ENCODE results near the gene RBMS3.

The RBMS3 gene

GRCh38 chr3:29291982-29292363 is 11.1 kb downstream of the RBMS3 start:
- Histone ChIP-seq H3K9me3 (ENCODE audit: control extremely low read depth in 1 of 5, control insufficient read depth in 4 of 5, insufficient read depth in 2 of 5, low read depth in 1 of 5, low read length in 4 of 5) (no peaks in the 10 kb centered on the region), H3K4me1 (ENCODE audit: control extremely low read depth in 1 of 4, control insufficient read depth in 4 of 4, insufficient read depth in 4 of 4, low read length in 3 of 4) (no peaks in the 10 kb centered on the region), H3K4me3 (ENCODE audit: control insufficient read depth in 1 of 7, extremely low read depth in 1 of 7, insufficient read depth in 4 of 7, low read depth in 2 of 7, low read length in 6 of 7) (no peak overlapping the region), H3K36me3 (ENCODE audit: control insufficient read depth in 4 of 4, insufficient read depth in 4 of 4, low read length in 3 of 4) (no peaks in the 10 kb centered on the region), H3K27me3 (replicated peaks in 2 of 5; ENCODE audit: control insufficient read depth in 4 of 5, insufficient read depth in 5 of 5, low read length in 4 of 5) (peaks cover 0 to 2% (median 0%) of the 10 kb centered on the region in 5 experiments), H3K27ac (ENCODE audit: insufficient read depth in 1 of 2, low read depth in 1 of 2, low read length in 2 of 2, poor library complexity in 1 of 2, severe bottlenecking in 2 of 2) (no peak overlapping the region)
- no peak for DNase-seq
- POLR2A ChIA-PET, result no interaction called here
- WGBS (ENCODE audit: insufficient coverage), result 100% methylated on average over 2 of the region's 3 CpGs
- CTCF ChIA-PET, result no interaction called here

DNA sequence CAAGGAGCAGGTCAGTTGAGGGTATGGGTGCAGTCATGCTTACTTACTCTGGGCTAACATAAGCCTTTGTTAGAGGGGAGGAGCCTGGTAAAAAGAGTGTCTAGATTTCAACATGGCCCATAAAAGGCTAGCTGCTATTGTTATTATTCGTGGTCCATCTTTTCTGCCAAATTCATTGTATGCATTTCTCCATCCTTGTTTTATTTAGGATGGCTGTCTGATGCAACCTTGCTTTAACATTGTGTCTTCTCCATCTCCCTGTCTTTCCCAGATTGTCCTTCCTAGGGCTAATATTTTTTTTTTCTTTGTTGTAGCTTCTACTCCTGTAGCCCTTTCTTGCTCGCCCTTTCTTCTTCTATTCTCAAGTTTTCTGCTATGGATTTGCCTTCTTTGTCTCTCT is 12.6 kb downstream of the RBMS3 start:
- H3K36me3 ChIP-seq (ENCODE audit: control insufficient read depth in 4 of 4, insufficient read depth in 4 of 4, low read length in 3 of 4), result no peaks in the 10 kb centered on the region
- CTCF ChIA-PET, result no interaction called here
- POLR2A ChIA-PET, result no interaction called here
- H3K4me3 ChIP-seq (ENCODE audit: control insufficient read depth in 1 of 7, extremely low read depth in 1 of 7, insufficient read depth in 4 of 7, low read depth in 2 of 7, low read length in 6 of 7), result no peak overlapping the region
- H3K27me3 ChIP-seq (replicated peaks in 2 of 5; ENCODE audit: control insufficient read depth in 4 of 5, insufficient read depth in 5 of 5, low read length in 4 of 5), result no peaks in the 10 kb centered on the region
- DNase-seq, result no peak
- H3K9me3 ChIP-seq (ENCODE audit: control extremely low read depth in 1 of 5, control insufficient read depth in 4 of 5, insufficient read depth in 2 of 5, low read depth in 1 of 5, low read length in 4 of 5), result no peaks in the 10 kb centered on the region
- no peaks in the 10 kb centered on the region for H3K4me1 ChIP-seq (ENCODE audit: control extremely low read depth in 1 of 4, control insufficient read depth in 4 of 4, insufficient read depth in 4 of 4, low read length in 3 of 4)
- no peak overlapping the region for H3K27ac ChIP-seq (ENCODE audit: insufficient read depth in 1 of 2, low read depth in 1 of 2, low read length in 2 of 2, poor library complexity in 1 of 2, severe bottlenecking in 2 of 2)
- WGBS (ENCODE audit: insufficient coverage), result 50% methylated on average over 2 of the region's 2 CpGs

DNA sequence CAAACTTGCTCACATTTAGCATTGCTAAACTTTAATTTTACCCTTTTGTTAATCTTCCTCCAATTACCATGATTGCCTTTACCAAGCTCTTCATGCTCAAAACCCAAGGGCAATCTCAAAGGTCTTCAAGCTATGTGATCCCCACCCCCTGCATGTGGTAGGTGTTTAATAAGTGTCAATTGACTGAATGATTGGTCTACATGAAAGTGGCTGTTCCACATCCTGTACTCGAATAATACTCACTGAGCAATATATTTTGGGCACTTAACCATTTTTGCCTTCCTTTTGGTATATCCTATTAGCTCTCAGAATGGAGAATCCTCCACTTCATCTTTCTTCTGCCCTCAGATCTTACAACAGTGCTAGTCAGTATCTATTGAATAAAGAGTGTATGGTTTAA is 17.1 kb downstream of the RBMS3 start:
- no peak for DNase-seq
- POLR2A ChIA-PET, result no interaction called here
- no peaks in the 10 kb centered on the region for H3K27me3 ChIP-seq (replicated peaks in 2 of 5; ENCODE audit: control insufficient read depth in 4 of 5, insufficient read depth in 5 of 5, low read length in 4 of 5)

DNA sequence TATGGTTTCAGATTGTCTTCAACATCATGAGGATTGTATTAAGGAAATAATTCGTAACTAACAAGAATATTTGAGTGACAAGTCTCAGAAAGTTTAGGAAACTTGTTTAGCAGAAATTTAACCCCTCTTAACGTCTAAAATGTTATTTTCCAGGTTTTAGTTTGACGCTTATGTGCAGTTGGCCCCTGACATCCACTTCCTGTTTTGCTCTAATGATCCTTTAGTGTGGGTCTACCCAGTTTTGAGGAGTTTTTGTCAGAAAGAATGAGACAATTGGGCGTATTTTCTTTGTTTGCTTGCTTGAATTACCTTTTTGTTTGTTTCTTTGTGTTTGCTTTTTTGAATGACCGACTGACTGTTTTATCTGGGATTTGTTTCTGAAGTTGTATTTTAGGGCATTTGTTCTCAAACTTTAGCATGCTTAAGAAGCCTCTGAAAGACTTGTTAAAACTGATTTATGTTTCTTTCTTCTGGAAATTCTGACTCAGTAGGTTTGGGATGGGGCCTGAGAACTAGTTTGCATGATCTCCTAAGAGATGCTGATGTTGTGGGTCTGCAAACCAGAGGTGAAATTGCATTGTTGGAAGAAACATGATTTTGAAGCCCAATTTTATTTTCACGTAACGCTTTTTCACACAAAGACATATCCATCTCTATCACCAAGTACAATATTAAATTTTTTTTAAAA is 20.6 kb downstream of the RBMS3 start:
- Histone ChIP-seq H3K9me3 (ENCODE audit: control extremely low read depth in 1 of 5, control insufficient read depth in 4 of 5, insufficient read depth in 2 of 5, low read depth in 1 of 5, low read length in 4 of 5) (no peaks in the 10 kb centered on the region), H3K4me1 (ENCODE audit: control extremely low read depth in 1 of 4, control insufficient read depth in 4 of 4, insufficient read depth in 4 of 4, low read length in 3 of 4) (peaks cover 0 to 2% (median 0%) of the 10 kb centered on the region in 4 experiments), H3K27me3 (replicated peaks in 2 of 5; ENCODE audit: control insufficient read depth in 4 of 5, insufficient read depth in 5 of 5, low read length in 4 of 5) (no peaks in the 10 kb centered on the region), H3K4me3 (ENCODE audit: control insufficient read depth in 1 of 7, extremely low read depth in 1 of 7, insufficient read depth in 4 of 7, low read depth in 2 of 7, low read length in 6 of 7) (no peak overlapping the region), H3K36me3 (ENCODE audit: control insufficient read depth in 4 of 4, insufficient read depth in 4 of 4, low read length in 3 of 4) (no peaks in the 10 kb centered on the region), H3K27ac (ENCODE audit: insufficient read depth in 1 of 2, low read depth in 1 of 2, low read length in 2 of 2, poor library complexity in 1 of 2, severe bottlenecking in 2 of 2) (no peak overlapping the region)
- DNase-seq, result peak in 1 of 3 donors; percentile 18
- WGBS (ENCODE audit: insufficient coverage), result 59% methylated on average over 4 of the region's 7 CpGs
- ChIA-PET CTCF (no interaction called here), POLR2A (no interaction called here)

More for the DNA sequence above, 17.1 kb downstream of the RBMS3 start:
- Histone ChIP-seq H3K4me3 (ENCODE audit: control insufficient read depth in 1 of 7, extremely low read depth in 1 of 7, insufficient read depth in 4 of 7, low read depth in 2 of 7, low read length in 6 of 7) (no peak overlapping the region), H3K9me3 (ENCODE audit: control extremely low read depth in 1 of 5, control insufficient read depth in 4 of 5, insufficient read depth in 2 of 5, low read depth in 1 of 5, low read length in 4 of 5) (no peaks in the 10 kb centered on the region), H3K27ac (ENCODE audit: insufficient read depth in 1 of 2, low read depth in 1 of 2, low read length in 2 of 2, poor library complexity in 1 of 2, severe bottlenecking in 2 of 2) (no peak overlapping the region), H3K36me3 (ENCODE audit: control insufficient read depth in 4 of 4, insufficient read depth in 4 of 4, low read length in 3 of 4) (no peaks in the 10 kb centered on the region), H3K4me1 (ENCODE audit: control extremely low read depth in 1 of 4, control insufficient read depth in 4 of 4, insufficient read depth in 4 of 4, low read length in 3 of 4) (peaks cover 0 to 2% (median 0%) of the 10 kb centered on the region in 4 experiments)
- WGBS (ENCODE audit: insufficient coverage), result no CpG with 5 or more reads among the region's 1 CpG
- CTCF ChIA-PET, result no interaction called here

DNA sequence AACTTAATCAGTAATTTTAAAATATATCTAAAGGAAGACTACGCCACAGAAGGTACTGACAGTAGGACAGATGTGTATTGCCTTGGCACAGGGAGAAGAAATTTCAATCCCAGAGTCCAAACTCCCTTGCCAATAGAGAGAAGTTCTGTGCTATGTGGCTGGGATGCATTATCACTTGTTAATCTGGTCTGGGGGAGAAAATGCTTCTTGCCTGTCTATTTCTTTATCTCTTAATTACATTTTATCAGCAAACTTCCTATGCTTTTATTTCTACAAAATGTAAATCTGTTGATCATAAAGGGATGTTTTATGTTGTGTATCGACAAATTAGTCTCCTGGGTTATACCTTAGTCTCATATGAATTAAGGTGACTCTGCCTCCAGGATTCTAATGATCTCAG is 21.7 kb downstream of the RBMS3 start:
- H3K4me3 ChIP-seq (ENCODE audit: control insufficient read depth in 1 of 7, extremely low read depth in 1 of 7, insufficient read depth in 4 of 7, low read depth in 2 of 7, low read length in 6 of 7), result no peak overlapping the region
- H3K36me3 ChIP-seq (ENCODE audit: control insufficient read depth in 4 of 4, insufficient read depth in 4 of 4, low read length in 3 of 4), result no peaks in the 10 kb centered on the region
- H3K9me3 ChIP-seq (ENCODE audit: control extremely low read depth in 1 of 5, control insufficient read depth in 4 of 5, insufficient read depth in 2 of 5, low read depth in 1 of 5, low read length in 4 of 5), result no peaks in the 10 kb centered on the region
- WGBS (ENCODE audit: insufficient coverage), result 100% methylated on average over 2 of the region's 2 CpGs
- ChIA-PET CTCF (no interaction called here), POLR2A (interaction anchor here (0.6 kb wide), 1 partner anchor 397 kb away, joined by 4 read pairs; no protein-coding TSS in a partner anchor)
- peaks cover 0 to 2% (median 0%) of the 10 kb centered on the region in 4 experiments for H3K4me1 ChIP-seq (ENCODE audit: control extremely low read depth in 1 of 4, control insufficient read depth in 4 of 4, insufficient read depth in 4 of 4, low read length in 3 of 4)
- H3K27ac ChIP-seq (ENCODE audit: insufficient read depth in 1 of 2, low read depth in 1 of 2, low read length in 2 of 2, poor library complexity in 1 of 2, severe bottlenecking in 2 of 2), result no peak overlapping the region
- DNase-seq, result no peak
- H3K27me3 ChIP-seq (replicated peaks in 2 of 5; ENCODE audit: control insufficient read depth in 4 of 5, insufficient read depth in 5 of 5, low read length in 4 of 5), result no peaks in the 10 kb centered on the region

DNA sequence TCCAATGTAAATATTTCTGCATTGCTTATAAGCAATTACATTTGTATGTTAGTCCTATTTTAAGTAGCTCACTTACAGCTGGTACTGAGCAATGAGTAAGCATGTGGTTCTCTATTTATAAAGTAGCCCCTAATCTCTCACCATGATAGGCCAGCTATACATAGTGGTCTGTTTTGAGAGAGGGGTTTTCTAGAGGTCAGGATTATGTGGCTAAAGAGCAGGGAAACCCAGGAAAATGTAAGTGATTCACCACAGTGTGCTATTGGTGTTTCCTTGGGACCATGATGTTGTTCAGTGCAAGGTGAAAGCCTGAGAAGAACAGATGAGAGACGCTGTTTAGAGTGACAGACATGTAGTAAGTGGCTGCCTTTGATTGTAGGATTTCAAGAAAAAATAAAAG is 26.4 kb downstream of the RBMS3 start:
- no peak overlapping the region for H3K27ac ChIP-seq (ENCODE audit: insufficient read depth in 1 of 2, low read depth in 1 of 2, low read length in 2 of 2, poor library complexity in 1 of 2, severe bottlenecking in 2 of 2)
- H3K9me3 ChIP-seq (ENCODE audit: control extremely low read depth in 1 of 5, control insufficient read depth in 4 of 5, insufficient read depth in 2 of 5, low read depth in 1 of 5, low read length in 4 of 5), result no peaks in the 10 kb centered on the region
- no peak for DNase-seq
- POLR2A ChIA-PET, result no interaction called here
- H3K36me3 ChIP-seq (ENCODE audit: control insufficient read depth in 4 of 4, insufficient read depth in 4 of 4, low read length in 3 of 4), result no peaks in the 10 kb centered on the region
- H3K4me1 ChIP-seq (ENCODE audit: control extremely low read depth in 1 of 4, control insufficient read depth in 4 of 4, insufficient read depth in 4 of 4, low read length in 3 of 4), result no peaks in the 10 kb centered on the region
- no peak overlapping the region for H3K4me3 ChIP-seq (ENCODE audit: control insufficient read depth in 1 of 7, extremely low read depth in 1 of 7, insufficient read depth in 4 of 7, low read depth in 2 of 7, low read length in 6 of 7)
- H3K27me3 ChIP-seq (replicated peaks in 2 of 5; ENCODE audit: control insufficient read depth in 4 of 5, insufficient read depth in 5 of 5, low read length in 4 of 5), result no peaks in the 10 kb centered on the region
- CTCF ChIA-PET, result no interaction called here
- 100% methylated on average over 1 of the region's 1 CpG for WGBS (ENCODE audit: insufficient coverage)

- H3K36me3 ChIP-seq (ENCODE audit: control insufficient read depth in 4 of 4, insufficient read depth in 4 of 4, low read length in 3 of 4), result no peaks in the 10 kb centered on the region
- ChIA-PET POLR2A (no interaction called here), CTCF (no interaction called here)
- no peak for DNase-seq
- no peak overlapping the region for H3K27ac ChIP-seq (ENCODE audit: insufficient read depth in 1 of 2, low read depth in 1 of 2, low read length in 2 of 2, poor library complexity in 1 of 2, severe bottlenecking in 2 of 2)
- no peaks in the 10 kb centered on the region for H3K4me1 ChIP-seq (ENCODE audit: control extremely low read depth in 1 of 4, control insufficient read depth in 4 of 4, insufficient read depth in 4 of 4, low read length in 3 of 4)
- H3K4me3 ChIP-seq (ENCODE audit: control insufficient read depth in 1 of 7, extremely low read depth in 1 of 7, insufficient read depth in 4 of 7, low read depth in 2 of 7, low read length in 6 of 7), result no peak overlapping the region
- no peaks in the 10 kb centered on the region for H3K27me3 ChIP-seq (replicated peaks in 2 of 5; ENCODE audit: control insufficient read depth in 4 of 5, insufficient read depth in 5 of 5, low read length in 4 of 5)
- no CpG with 5 or more reads among the region's 1 CpG for WGBS (ENCODE audit: insufficient coverage)
- peaks cover 0 to 2% (median 0%) of the 10 kb centered on the region in 5 experiments for H3K9me3 ChIP-seq (ENCODE audit: control extremely low read depth in 1 of 5, control insufficient read depth in 4 of 5, insufficient read depth in 2 of 5, low read depth in 1 of 5, low read length in 4 of 5)
Measured at GRCh38 chr3:29310865-29311264, 30.0 kb downstream of the RBMS3 start.
